Tibial artery (tissue), 4 donors: ENCODE measurements around the gene PKP3.

Experiments used
- DNase-seq, 2 donors: peaks; one replicate each; pipeline ENCODE4 v3.0.0-alpha.2; 2019
- H3K27ac ChIP-seq, 2 donors: fragments of 200-600 bp; sonication (generic) in 1 of 2; 1 replicate in 1 of 2; 2 replicates in 1 of 2; pipeline ENCODE4 v1.5.1; 2018 to 2019; ENCODE audit warnings: mild to moderate bottlenecking in 1 of 2
- H3K27me3 ChIP-seq, 2 donors: fragments of 200-600 bp; sonication (generic) in 1 of 2; one replicate each; pipeline versions ENCODE4 v1.5.1 to v1.6.0; 2016 to 2019
- H3K36me3 ChIP-seq, 3 donors: fragments of 200-600 bp; sonication (generic) in 2 of 3; one replicate each; pipeline ENCODE4 v1.5.1; 2016 to 2019; ENCODE audit warnings: mild to moderate bottlenecking in 2 of 3
- H3K4me1 ChIP-seq, 4 donors: fragments of 200-600 bp; sonication (generic) in 2 of 4; 1 replicate in 3 of 4; 2 replicates in 1 of 4; pipeline ENCODE4 v1.5.1; 2016 to 2019
- H3K4me3 ChIP-seq, 2 donors: fragments of 200-600 bp; sonication (generic) in 1 of 2; 1 replicate in 1 of 2; 2 replicates in 1 of 2; pipeline ENCODE4 v1.5.1; 2018 to 2019; ENCODE audit warnings: mild to moderate bottlenecking in 2 of 2
- H3K9me3 ChIP-seq, 3 donors: fragments of 200-600 bp; sonication (generic) in 1 of 3; one replicate each; pipeline ENCODE4 v1.5.1; 2016 to 2019
- intact Hi-C: fragments of 100-400 bp; cut with DNase I; formaldehyde crosslinking; loops from one replicate; pipeline ENCODE4 v1.15.0; 2023; ENCODE audit warnings: low total_unique reads
- TF ChIP-seq, protein P1 (sequence below), 2 experiments: fragments of 200-600 bp in 1 of 2; fragments of 450-650 bp in 1 of 2; IDR thresholded peaks; one replicate each; pipeline ENCODE4 v1.5.1; 2017 to 2019; ENCODE audit warnings: antibody characterized with exemption in 2 of 2, mild to moderate bottlenecking in 1 of 2, moderate library complexity in 1 of 2

Gene PKP3

DNA sequence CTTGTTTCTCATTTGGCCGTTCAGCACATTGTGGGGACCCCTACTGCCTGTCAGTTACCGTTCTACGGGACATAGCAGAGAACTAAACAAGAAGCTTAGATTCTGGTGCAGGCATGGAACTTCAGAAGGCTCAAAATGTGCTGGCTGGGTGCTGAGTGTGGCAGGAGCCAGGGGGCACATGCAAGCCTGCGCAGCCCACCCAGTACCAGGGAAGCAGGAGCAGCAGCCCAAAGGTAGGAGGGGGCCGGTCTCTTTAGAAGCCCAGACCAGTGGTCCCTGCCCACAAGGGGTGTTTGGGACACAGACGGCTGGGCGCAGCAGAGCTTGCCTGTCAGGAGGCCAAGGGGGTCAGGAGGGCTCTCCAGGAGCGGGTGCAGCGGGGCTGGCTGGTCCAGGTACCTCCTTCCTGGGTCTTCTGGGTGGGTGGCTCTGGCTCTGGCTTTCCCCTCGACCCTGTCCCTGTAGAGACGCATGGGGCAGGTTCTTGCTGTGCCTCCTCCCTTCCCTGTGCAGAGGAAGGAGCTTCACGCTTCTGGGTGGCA lies 58.3 kb downstream of the PKP3 start:
- H3K27me3 ChIP-seq, result no peaks in the 10 kb centered on the region
- H3K4me1 ChIP-seq, result peaks cover 0 to 37% (median 29%) of the 10 kb centered on the region in 4 donors
- no peak overlapping the region for H3K4me3 ChIP-seq
- no peak for DNase-seq
- H3K27ac ChIP-seq, result no peak overlapping the region
- TF ChIP-seq, protein P1, sequence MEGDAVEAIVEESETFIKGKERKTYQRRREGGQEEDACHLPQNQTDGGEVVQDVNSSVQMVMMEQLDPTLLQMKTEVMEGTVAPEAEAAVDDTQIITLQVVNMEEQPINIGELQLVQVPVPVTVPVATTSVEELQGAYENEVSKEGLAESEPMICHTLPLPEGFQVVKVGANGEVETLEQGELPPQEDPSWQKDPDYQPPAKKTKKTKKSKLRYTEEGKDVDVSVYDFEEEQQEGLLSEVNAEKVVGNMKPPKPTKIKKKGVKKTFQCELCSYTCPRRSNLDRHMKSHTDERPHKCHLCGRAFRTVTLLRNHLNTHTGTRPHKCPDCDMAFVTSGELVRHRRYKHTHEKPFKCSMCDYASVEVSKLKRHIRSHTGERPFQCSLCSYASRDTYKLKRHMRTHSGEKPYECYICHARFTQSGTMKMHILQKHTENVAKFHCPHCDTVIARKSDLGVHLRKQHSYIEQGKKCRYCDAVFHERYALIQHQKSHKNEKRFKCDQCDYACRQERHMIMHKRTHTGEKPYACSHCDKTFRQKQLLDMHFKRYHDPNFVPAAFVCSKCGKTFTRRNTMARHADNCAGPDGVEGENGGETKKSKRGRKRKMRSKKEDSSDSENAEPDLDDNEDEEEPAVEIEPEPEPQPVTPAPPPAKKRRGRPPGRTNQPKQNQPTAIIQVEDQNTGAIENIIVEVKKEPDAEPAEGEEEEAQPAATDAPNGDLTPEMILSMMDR (IDR thresholded peaks at IDR 0.05), result no peak
- no peaks in the 10 kb centered on the region for H3K9me3 ChIP-seq
- intact Hi-C loops, result loop anchor here (5.0 kb wide), 1 partner anchor 50 kb away; no protein-coding TSS in a partner anchor
- peaks cover 0 to 32% (median 12%) of the 10 kb centered on the region in 3 donors for H3K36me3 ChIP-seq

DNA sequence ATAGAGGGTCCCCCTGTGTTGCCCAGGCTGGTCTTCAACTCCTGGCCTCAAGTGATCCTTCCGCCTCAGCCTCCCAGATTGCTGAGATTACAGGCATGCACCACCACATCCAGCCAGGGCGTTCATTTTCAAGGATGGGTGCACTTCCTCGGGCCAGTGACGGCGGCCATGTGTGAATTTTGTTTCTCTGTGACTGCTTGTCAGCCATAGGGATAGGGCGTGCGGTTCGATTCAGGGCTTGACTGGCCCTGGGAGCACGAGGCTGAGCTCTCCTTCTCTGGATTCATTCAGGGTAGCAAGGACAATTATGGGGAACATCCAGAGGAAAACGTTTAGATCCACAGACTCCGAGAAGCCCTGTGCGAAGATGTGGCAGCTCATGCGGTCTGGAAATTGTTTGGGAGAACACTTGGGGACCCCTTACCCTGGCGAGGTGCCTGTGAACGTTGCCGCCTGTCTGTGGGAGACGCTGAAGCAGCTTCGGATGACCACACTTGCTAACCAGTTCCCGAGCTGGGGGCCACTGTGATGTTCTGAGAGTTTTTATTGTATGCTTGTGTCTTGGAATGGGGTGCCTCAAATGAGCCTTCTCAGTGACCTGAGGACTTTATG lies 59.0 kb downstream of the PKP3 start:
- no peaks in the 10 kb centered on the region for H3K9me3 ChIP-seq
- DNase-seq, result no peak
- no peak overlapping the region for H3K4me3 ChIP-seq
- peaks cover 0 to 37% (median 29%) of the 10 kb centered on the region in 4 donors for H3K4me1 ChIP-seq
- H3K27ac ChIP-seq, result no peak overlapping the region
- intact Hi-C loops, result loop anchor here (5.0 kb wide), 1 partner anchor 49 kb away; no protein-coding TSS in a partner anchor
- no peaks in the 10 kb centered on the region for H3K27me3 ChIP-seq
- peaks cover 0 to 32% (median 12%) of the 10 kb centered on the region in 3 donors for H3K36me3 ChIP-seq
- TF ChIP-seq, protein P1 (IDR thresholded peaks at IDR 0.05), result no peak

DNA sequence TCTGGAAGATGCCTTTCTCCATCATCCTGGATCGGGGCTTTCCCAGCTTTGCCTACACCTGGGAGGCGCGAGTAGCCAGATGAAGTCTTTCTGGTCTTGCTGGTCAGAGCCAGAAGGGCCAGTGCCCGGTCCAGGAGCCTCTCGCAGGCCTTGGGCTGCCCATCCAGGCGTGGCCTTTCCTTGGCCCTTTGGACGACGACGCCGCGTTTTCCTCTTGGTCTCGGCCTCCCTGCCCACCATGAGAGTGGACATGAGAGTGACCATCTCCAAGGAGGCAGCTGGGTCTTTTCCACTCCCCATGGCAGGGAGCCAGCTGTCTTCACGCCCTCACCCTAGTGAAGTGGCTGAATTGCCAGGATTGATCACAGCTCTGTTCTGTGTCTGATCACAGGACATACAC lies 59.6 kb downstream of the PKP3 start:
- Histone ChIP-seq H3K36me3 (peaks cover 0 to 32% (median 12%) of the 10 kb centered on the region in 3 donors), H3K9me3 (no peaks in the 10 kb centered on the region), H3K4me3 (no peak overlapping the region), H3K27me3 (no peaks in the 10 kb centered on the region), H3K4me1 (peaks cover 0 to 34% (median 26%) of the 10 kb centered on the region in 4 donors), H3K27ac (no peak overlapping the region)
- TF ChIP-seq, protein P1 (IDR thresholded peaks at IDR 0.05), result no peak
- no peak for DNase-seq
- intact Hi-C loops, result loop anchor here (5.0 kb wide), 1 partner anchor 49 kb away; no protein-coding TSS in a partner anchor

DNA sequence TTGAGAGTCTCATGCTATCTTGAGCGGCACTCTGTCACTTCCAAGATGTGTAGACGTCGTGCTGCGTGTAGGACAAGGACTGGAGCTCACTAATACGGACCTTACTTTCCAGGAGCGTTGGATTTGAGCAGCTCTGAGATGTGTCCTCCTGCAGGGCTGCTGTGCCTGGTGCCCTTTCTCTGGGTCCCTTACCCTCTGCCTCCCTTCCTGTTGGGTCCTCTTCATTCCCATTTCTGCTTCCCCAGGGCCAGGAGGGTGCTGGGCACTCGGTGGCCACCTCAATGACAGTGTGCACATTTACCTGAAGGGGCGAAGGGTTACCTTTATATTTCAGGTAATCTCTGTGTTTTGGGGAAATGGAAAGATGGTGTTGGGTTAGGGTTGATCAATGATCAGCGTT lies 60.0 kb downstream of the PKP3 start:
- no peaks in the 10 kb centered on the region for H3K9me3 ChIP-seq
- no peak overlapping the region for H3K4me3 ChIP-seq
- H3K27me3 ChIP-seq, result no peaks in the 10 kb centered on the region
- DNase-seq, result no peak
- TF ChIP-seq, protein P1 (IDR thresholded peaks at IDR 0.05), result no peak
- intact Hi-C loops, result loop anchor here (5.0 kb wide), 1 partner anchor 48 kb away; no protein-coding TSS in a partner anchor
- H3K36me3 ChIP-seq, result peaks cover 0 to 32% (median 12%) of the 10 kb centered on the region in 3 donors
- peaks cover 0 to 31% (median 22%) of the 10 kb centered on the region in 4 donors for H3K4me1 ChIP-seq
- H3K27ac ChIP-seq, result no peak overlapping the region
